Upper lobe of left lung (tissue), 4 donors: ENCODE data around the gene KBTBD12.

Experiments used
- CTCF ChIP-seq, 6 experiments: fragments of 450-650 bp in 4 of 6; fragments of 200-600 bp in 2 of 6; sonication (generic) in 2 of 6; IDR thresholded peaks; one replicate each; pipeline ENCODE4 v1.5.1; 2016 to 2019; ENCODE audit warnings: antibody characterized with exemption in 6 of 6
- EP300 ChIP-seq, 4 donors: sonication (generic); formaldehyde crosslinking; IDR thresholded peaks; one replicate each; pipeline ENCODE4 v1.5.1; 2017; ENCODE audit warnings: antibody characterized with exemption in 4 of 4, control low read depth in 2 of 4
- POLR2A ChIP-seq, 4 donors: fragments of 450-650 bp; IDR thresholded peaks; one replicate each; pipeline ENCODE4 v1.5.1; 2016 to 2017; ENCODE audit warnings: antibody characterized with exemption in 4 of 4, mild to moderate bottlenecking in 2 of 4

- no peak for TF ChIP-seq CTCF (IDR thresholded peaks at IDR 0.05)
- no peak for TF ChIP-seq EP300 (IDR thresholded peaks at IDR 0.05)
- TF ChIP-seq POLR2A (IDR thresholded peaks at IDR 0.05) = no peak
These were observed 33.4 kb upstream of the KBTBD12 start for GRCh38 chr3:127881586-127881985.
